ENCODE results near the gene EIF4G3.

EIF4G3 gene

DNA sequence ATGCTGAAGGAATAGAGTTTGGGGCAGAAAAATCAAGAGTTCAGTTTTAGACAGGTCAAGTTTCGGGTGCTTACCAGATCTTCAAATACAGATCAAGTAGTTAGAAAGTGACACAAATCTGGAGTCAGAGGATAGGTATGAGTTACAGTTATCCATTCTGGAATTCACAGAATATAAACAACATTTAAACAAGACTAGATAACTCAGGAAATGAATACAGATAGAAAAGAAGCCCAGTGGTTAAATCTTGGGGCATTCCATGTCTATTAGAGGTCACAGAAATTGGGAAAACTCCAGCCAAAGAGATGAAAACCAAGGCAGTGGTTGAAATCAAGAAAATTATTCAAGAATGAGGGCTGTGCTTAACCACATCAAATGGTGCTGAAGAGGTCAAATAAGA, 202.6 kb downstream of the EIF4G3 start:
- Histone ChIP-seq H3K27me3 (ENCODE audit: insufficient read depth, poor library complexity, severe bottlenecking) (no peaks in the 10 kb centered on the region), H3K27ac (ENCODE audit: poor library complexity, severe bottlenecking) (no peak overlapping the region), H3K4me3 (ENCODE audit: severe bottlenecking) (no peak overlapping the region), H3K9me3 (ENCODE audit: severe bottlenecking) (no peaks in the 10 kb centered on the region), H3K36me3 (ENCODE audit: low read depth) (peaks cover 54% of the 10 kb centered on the region), H3K4me1 (ENCODE audit: insufficient read depth, poor library complexity, severe bottlenecking) (no peaks in the 10 kb centered on the region)
- DNase-seq (ENCODE audit: low spot score) (no peak), ATAC-seq (ENCODE audit: low read depth) (no peak)
- no peak for TF ChIP-seq CTCF (IDR thresholded peaks at IDR 0.05; ENCODE audit: poor library complexity, severe bottlenecking)

DNA sequence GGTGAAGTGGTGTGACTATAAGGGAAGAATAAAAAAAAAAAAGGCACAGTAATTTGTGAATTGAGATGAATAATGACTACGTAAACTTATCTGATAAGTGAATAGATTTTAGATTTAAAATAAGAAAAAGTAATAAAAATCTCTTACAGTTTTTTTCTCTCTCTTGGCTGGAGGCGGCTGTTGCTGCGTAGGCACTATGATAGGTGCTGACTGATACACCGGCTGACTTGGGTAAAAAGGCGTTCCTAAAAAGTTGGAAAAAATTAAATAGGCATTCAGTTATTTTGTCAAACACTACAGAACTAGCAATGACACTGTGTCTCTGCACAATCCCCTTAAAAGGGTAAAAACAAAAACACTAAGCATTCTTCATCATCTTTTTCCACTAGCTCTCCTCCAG, 203.8 kb downstream of the EIF4G3 start:
- H3K4me3 ChIP-seq (ENCODE audit: severe bottlenecking) = no peak overlapping the region
- no peak for ATAC-seq (ENCODE audit: low read depth)

GRCh38 chr1:20964540-20965484, 211.9 kb downstream of the EIF4G3 start:
- Histone ChIP-seq H3K9me3 (ENCODE audit: severe bottlenecking) (no peaks in the 10 kb centered on the region), H3K27me3 (ENCODE audit: insufficient read depth, poor library complexity, severe bottlenecking) (no peaks in the 10 kb centered on the region), H3K27ac (ENCODE audit: poor library complexity, severe bottlenecking) (no peak overlapping the region), H3K4me3 (ENCODE audit: severe bottlenecking) (no peak overlapping the region), H3K36me3 (ENCODE audit: low read depth) (peaks cover 25% of the 10 kb centered on the region), H3K4me1 (ENCODE audit: insufficient read depth, poor library complexity, severe bottlenecking) (no peaks in the 10 kb centered on the region)
- ATAC-seq (ENCODE audit: low read depth) (no peak), DNase-seq (ENCODE audit: low spot score) (no peak)
- no peak for TF ChIP-seq CTCF (IDR thresholded peaks at IDR 0.05; ENCODE audit: poor library complexity, severe bottlenecking)

More for the DNA sequence above, 203.8 kb downstream of the EIF4G3 start:
- DNase-seq (ENCODE audit: low spot score) = no peak
- Histone ChIP-seq H3K36me3 (ENCODE audit: low read depth) (peaks cover 57% of the 10 kb centered on the region), H3K4me1 (ENCODE audit: insufficient read depth, poor library complexity, severe bottlenecking) (no peaks in the 10 kb centered on the region), H3K27me3 (ENCODE audit: insufficient read depth, poor library complexity, severe bottlenecking) (no peaks in the 10 kb centered on the region), H3K27ac (ENCODE audit: poor library complexity, severe bottlenecking) (no peak overlapping the region), H3K9me3 (ENCODE audit: severe bottlenecking) (no peaks in the 10 kb centered on the region)
- no peak for TF ChIP-seq CTCF (IDR thresholded peaks at IDR 0.05; ENCODE audit: poor library complexity, severe bottlenecking)

GRCh38 chr1:20962576-20963258, 214.0 kb downstream of the EIF4G3 start:
- Histone ChIP-seq H3K4me1 (ENCODE audit: insufficient read depth, poor library complexity, severe bottlenecking) (no peaks in the 10 kb centered on the region), H3K36me3 (ENCODE audit: low read depth) (peaks cover 9% of the 10 kb centered on the region), H3K27me3 (ENCODE audit: insufficient read depth, poor library complexity, severe bottlenecking) (no peaks in the 10 kb centered on the region), H3K4me3 (ENCODE audit: severe bottlenecking) (no peak overlapping the region), H3K9me3 (ENCODE audit: severe bottlenecking) (no peaks in the 10 kb centered on the region), H3K27ac (ENCODE audit: poor library complexity, severe bottlenecking) (no peak overlapping the region)
- DNase-seq (ENCODE audit: low spot score) (no peak), ATAC-seq (ENCODE audit: low read depth) (no peak)
- TF ChIP-seq CTCF (IDR thresholded peaks at IDR 0.05; ENCODE audit: poor library complexity, severe bottlenecking) = no peak

All from RWPE2 (cell line).